Measurements from ENCODE around the gene ANKRD63. TPM values are rescaled to one million over a fixed set of nuclear protein-coding genes. Genes with fewer than 3 reads are reported as not detected.

The ANKRD63 gene
- total RNA-seq, 1 donor: not detected

- Histone ChIP-seq H3K4me3 (ENCODE audit: low read length) (no peak overlapping the region), H3K27me3 (ENCODE audit: insufficient read depth, low read length) (no peaks in the 10 kb centered on the region), H3K9me3 (ENCODE audit: low read depth, low read length) (no peaks in the 10 kb centered on the region), H3K4me1 (ENCODE audit: insufficient read depth, low read length) (no peaks in the 10 kb centered on the region)
Measured at GRCh38 chr15:40293006-40293405, 10.1 kb upstream of the ANKRD63 start.

GRCh38 chr15:40292246-40292645, 9.4 kb upstream of the ANKRD63 start:
- H3K27me3 ChIP-seq (ENCODE audit: insufficient read depth, low read length): no peaks in the 10 kb centered on the region
- no peaks in the 10 kb centered on the region for H3K4me1 ChIP-seq (ENCODE audit: insufficient read depth, low read length)
- no peak overlapping the region for H3K4me3 ChIP-seq (ENCODE audit: low read length)
- no peaks in the 10 kb centered on the region for H3K9me3 ChIP-seq (ENCODE audit: low read depth, low read length)

- no peaks in the 10 kb centered on the region for H3K4me1 ChIP-seq (ENCODE audit: insufficient read depth, low read length)
- H3K9me3 ChIP-seq (ENCODE audit: low read depth, low read length): no peaks in the 10 kb centered on the region
- no peaks in the 10 kb centered on the region for H3K27me3 ChIP-seq (ENCODE audit: insufficient read depth, low read length)
- no peak overlapping the region for H3K4me3 ChIP-seq (ENCODE audit: low read length)
Measured at GRCh38 chr15:40290918-40291574, 8.2 kb upstream of the ANKRD63 start.

GRCh38 chr15:40290545-40290917, 7.7 kb upstream of the ANKRD63 start:
- Histone ChIP-seq H3K9me3 (ENCODE audit: low read depth, low read length) (no peaks in the 10 kb centered on the region), H3K4me3 (ENCODE audit: low read length) (no peak overlapping the region), H3K27me3 (ENCODE audit: insufficient read depth, low read length) (no peaks in the 10 kb centered on the region), H3K4me1 (ENCODE audit: insufficient read depth, low read length) (peaks cover 4% of the 10 kb centered on the region)

- peaks cover 9% of the 10 kb centered on the region for H3K4me1 ChIP-seq (ENCODE audit: insufficient read depth, low read length)
- H3K4me3 ChIP-seq (ENCODE audit: low read length): no peak overlapping the region
- no peaks in the 10 kb centered on the region for H3K9me3 ChIP-seq (ENCODE audit: low read depth, low read length)
- no peaks in the 10 kb centered on the region for H3K27me3 ChIP-seq (ENCODE audit: insufficient read depth, low read length)
Measured at GRCh38 chr15:40289140-40289775, 6.4 kb upstream of the ANKRD63 start.

- Histone ChIP-seq H3K9me3 (ENCODE audit: low read depth, low read length) (no peaks in the 10 kb centered on the region), H3K27me3 (ENCODE audit: insufficient read depth, low read length) (peaks cover 7% of the 10 kb centered on the region), H3K4me1 (ENCODE audit: insufficient read depth, low read length) (peaks cover 18% of the 10 kb centered on the region), H3K4me3 (ENCODE audit: low read length) (no peak overlapping the region)
Measured at GRCh38 chr15:40287968-40288367, 5.1 kb upstream of the ANKRD63 start.

- peaks cover 10% of the 10 kb centered on the region for H3K27me3 ChIP-seq (ENCODE audit: insufficient read depth, low read length)
- H3K4me3 ChIP-seq (ENCODE audit: low read length): no peak overlapping the region
- no peaks in the 10 kb centered on the region for H3K9me3 ChIP-seq (ENCODE audit: low read depth, low read length)
- H3K4me1 ChIP-seq (ENCODE audit: insufficient read depth, low read length): peaks cover 22% of the 10 kb centered on the region
Measured at GRCh38 chr15:40287505-40287904, 4.6 kb upstream of the ANKRD63 start.

GRCh38 chr15:40286794-40287193, 3.9 kb upstream of the ANKRD63 start:
- H3K9me3 ChIP-seq (ENCODE audit: low read depth, low read length): no peaks in the 10 kb centered on the region

GRCh38 chr15:40286061-40286532, 3.2 kb upstream of the ANKRD63 start:
- Histone ChIP-seq H3K27me3 (ENCODE audit: insufficient read depth, low read length) (peaks cover 16% of the 10 kb centered on the region), H3K4me3 (ENCODE audit: low read length) (no peak overlapping the region), H3K9me3 (ENCODE audit: low read depth, low read length) (no peaks in the 10 kb centered on the region), H3K4me1 (ENCODE audit: insufficient read depth, low read length) (peaks cover 34% of the 10 kb centered on the region)

More at GRCh38 chr15:40286794-40287193, 3.9 kb upstream of the ANKRD63 start:
- H3K4me1 ChIP-seq (ENCODE audit: insufficient read depth, low read length): peaks cover 29% of the 10 kb centered on the region
- no peak overlapping the region for H3K4me3 ChIP-seq (ENCODE audit: low read length)
- peaks cover 10% of the 10 kb centered on the region for H3K27me3 ChIP-seq (ENCODE audit: insufficient read depth, low read length)

GRCh38 chr15:40285554-40286011, 2.7 kb upstream of the ANKRD63 start:
- Histone ChIP-seq H3K9me3 (ENCODE audit: low read depth, low read length) (no peaks in the 10 kb centered on the region), H3K27me3 (ENCODE audit: insufficient read depth, low read length) (peaks cover 21% of the 10 kb centered on the region), H3K4me1 (ENCODE audit: insufficient read depth, low read length) (peaks cover 34% of the 10 kb centered on the region), H3K4me3 (ENCODE audit: low read length) (no peak overlapping the region)

- H3K4me3 ChIP-seq (ENCODE audit: low read length): no peak overlapping the region
- peaks cover 34% of the 10 kb centered on the region for H3K4me1 ChIP-seq (ENCODE audit: insufficient read depth, low read length)
- peaks cover 25% of the 10 kb centered on the region for H3K27me3 ChIP-seq (ENCODE audit: insufficient read depth, low read length)
- H3K9me3 ChIP-seq (ENCODE audit: low read depth, low read length): no peaks in the 10 kb centered on the region
Measured at GRCh38 chr15:40285151-40285550, 2.3 kb upstream of the ANKRD63 start.

- Histone ChIP-seq H3K4me1 (ENCODE audit: insufficient read depth, low read length) (peaks cover 44% of the 10 kb centered on the region), H3K9me3 (ENCODE audit: low read depth, low read length) (no peaks in the 10 kb centered on the region), H3K27me3 (ENCODE audit: insufficient read depth, low read length) (peaks cover 31% of the 10 kb centered on the region), H3K4me3 (ENCODE audit: low read length) (no peak overlapping the region)
Measured at GRCh38 chr15:40283615-40284300, 894 bp upstream of the ANKRD63 start.

- H3K27me3 ChIP-seq (ENCODE audit: insufficient read depth, low read length): peaks cover 35% of the 10 kb centered on the region
- peak overlapping the region; percentile 40 for H3K4me3 ChIP-seq (ENCODE audit: low read length)
- H3K9me3 ChIP-seq (ENCODE audit: low read depth, low read length): no peaks in the 10 kb centered on the region
- peaks cover 58% of the 10 kb centered on the region for H3K4me1 ChIP-seq (ENCODE audit: insufficient read depth, low read length)
Measured at GRCh38 chr15:40282147-40282868, 556 bp downstream of the ANKRD63 start.

GRCh38 chr15:40281801-40282146, 1.1 kb downstream of the ANKRD63 start:
- Histone ChIP-seq H3K27me3 (ENCODE audit: insufficient read depth, low read length) (peaks cover 35% of the 10 kb centered on the region), H3K9me3 (ENCODE audit: low read depth, low read length) (no peaks in the 10 kb centered on the region), H3K4me3 (ENCODE audit: low read length) (peak overlapping the region; percentile 40), H3K4me1 (ENCODE audit: insufficient read depth, low read length) (peaks cover 64% of the 10 kb centered on the region)

Measured in mononuclear cell (primary cell).